Hepatocyte (in vitro differentiated cells): ENCODE data around the gene MBP.

Experiments
- CTCF ChIP-seq: fragments of 200-600 bp; sonication (generic); IDR thresholded peaks from 2 replicates; pipeline ENCODE4 v1.5.1; 2016; ENCODE audit warnings: antibody characterized with exemption, mild to moderate bottlenecking; ENCODE audit not compliant: poor library complexity
- EZH2phosphoT487 ChIP-seq: fragments of 200-600 bp; sonication (generic); IDR thresholded peaks from one replicate; pipeline ENCODE4 v1.6.1; 2018; ENCODE audit warnings: antibody characterized with exemption, mild to moderate bottlenecking, low read depth, moderate library complexity; ENCODE audit not compliant: unreplicated experiment, severe bottlenecking

GRCh38 chr18:77161383-77161782 lies 28.8 kb upstream of the MBP start:
- no peak for TF ChIP-seq CTCF
- TF ChIP-seq EZH2phosphoT487: no peak
